ENCODE results near the gene FMN1. TPM values are rescaled to one million over a fixed set of nuclear protein-coding genes. Genes with fewer than 3 reads are reported as not detected.

Gene FMN1
- total RNA-seq, 4 donors from 2014 or later = 5.1 to 13.3 (median 9.0) TPM

DNA sequence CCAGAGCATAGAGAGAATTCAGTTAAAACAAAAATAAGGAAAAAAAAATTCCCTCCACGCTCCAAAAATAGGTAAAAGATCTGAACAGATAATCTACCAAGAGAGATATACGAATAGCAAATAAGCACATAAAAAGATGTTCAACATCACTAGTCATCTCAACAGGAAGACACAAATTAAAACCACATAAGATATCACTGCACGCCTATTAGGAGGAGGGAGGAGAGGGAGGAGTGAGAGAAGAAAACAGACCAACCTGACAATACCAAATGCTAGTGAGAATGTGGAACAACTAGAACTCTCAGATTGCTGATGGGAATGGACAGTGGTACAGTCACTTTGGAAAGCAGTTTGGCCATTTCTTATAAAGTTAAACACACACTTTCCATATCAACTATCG is 212.5 kb downstream of the FMN1 start:
- H3K4me3 ChIP-seq = no peak overlapping the region
- peaks cover 0 to 52% (median 0%) of the 10 kb centered on the region in 3 donors for H3K4me1 ChIP-seq
- TF ChIP-seq CTCF (IDR thresholded peaks at IDR 0.05) (no peak), POLR2AphosphoS5 (IDR thresholded peaks at IDR 0.05) (no peak), EP300 (IDR thresholded peaks at IDR 0.05) (no peak), POLR2A (IDR thresholded peaks at IDR 0.05) (no peak)
- no peaks in the 10 kb centered on the region for H3K9me3 ChIP-seq
- no peaks in the 10 kb centered on the region for H3K36me3 ChIP-seq
- WGBS, 2 donors (ENCODE audit: low coverage in 1 of 2) = 89 to 92% methylated on average over 3 to 4 of the region's 4 CpGs
- H3K27me3 ChIP-seq = no peaks in the 10 kb centered on the region
- no peak overlapping the region for H3K27ac ChIP-seq
- ATAC-seq = no peak

GRCh38 chr15:32981536-32981935 is 213.0 kb downstream of the FMN1 start:
- Histone ChIP-seq H3K9me3 (no peaks in the 10 kb centered on the region), H3K27me3 (no peaks in the 10 kb centered on the region), H3K4me1 (peaks cover 0 to 47% (median 0%) of the 10 kb centered on the region in 3 donors), H3K36me3 (no peaks in the 10 kb centered on the region), H3K4me3 (no peak overlapping the region), H3K27ac (no peak overlapping the region)
- no peak for ATAC-seq
- WGBS, 2 donors (ENCODE audit: low coverage in 1 of 2) = 71 to 75% methylated on average over 1 of the region's 1 CpG
- TF ChIP-seq POLR2AphosphoS5 (IDR thresholded peaks at IDR 0.05) (no peak), EP300 (IDR thresholded peaks at IDR 0.05) (no peak), POLR2A (IDR thresholded peaks at IDR 0.05) (no peak), CTCF (IDR thresholded peaks at IDR 0.05) (no peak)

- TF ChIP-seq POLR2AphosphoS5 (IDR thresholded peaks at IDR 0.05) (peak; percentile 66), CTCF (IDR thresholded peaks at IDR 0.05) (no peak)
Observed at GRCh38 chr15:32979710-32980109, 214.8 kb downstream of the FMN1 start.

DNA sequence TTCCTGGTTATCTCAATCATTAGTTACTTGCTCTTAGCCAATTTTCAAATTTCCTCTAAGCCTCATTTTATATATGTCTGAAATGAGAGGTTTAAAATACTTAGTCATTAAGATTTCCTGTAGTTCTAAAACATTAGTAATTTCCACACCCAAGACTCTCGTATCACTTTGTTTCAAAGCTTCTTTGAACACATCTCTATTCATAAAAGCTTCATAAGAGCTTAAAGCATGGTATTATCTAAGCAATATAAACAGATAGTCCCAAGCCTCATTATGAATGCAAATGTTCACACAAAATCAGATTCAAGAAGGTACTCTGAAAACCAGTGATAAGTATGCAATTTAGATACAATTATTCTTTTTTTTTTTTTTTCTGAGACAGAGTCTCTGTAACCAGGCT is 217.0 kb downstream of the FMN1 start:
- WGBS, 2 donors (ENCODE audit: low coverage in 1 of 2) = 26 to 86% methylated on average over 1 of the region's 1 CpG
- H3K4me3 ChIP-seq = no peak overlapping the region
- no peak for TF ChIP-seq POLR2AphosphoS5 (IDR thresholded peaks at IDR 0.05)
- no peak for TF ChIP-seq POLR2A (IDR thresholded peaks at IDR 0.05)
- TF ChIP-seq EP300 (IDR thresholded peaks at IDR 0.05) = no peak
- no peak for TF ChIP-seq CTCF (IDR thresholded peaks at IDR 0.05)
- no peak for ATAC-seq
- no peaks in the 10 kb centered on the region for H3K36me3 ChIP-seq
- no peaks in the 10 kb centered on the region for H3K27me3 ChIP-seq
- no peak overlapping the region for H3K27ac ChIP-seq
- H3K9me3 ChIP-seq = no peaks in the 10 kb centered on the region
- peaks cover 0 to 48% (median 0%) of the 10 kb centered on the region in 3 donors for H3K4me1 ChIP-seq

More at GRCh38 chr15:32979710-32980109, 214.8 kb downstream of the FMN1 start:
- peaks cover 0 to 48% (median 0%) of the 10 kb centered on the region in 3 donors for H3K4me1 ChIP-seq
- peak overlapping the region; percentile 9 to 66 (median 40) for H3K27ac ChIP-seq
- no peak overlapping the region for H3K4me3 ChIP-seq
- ATAC-seq = peak; percentile 34
- no peaks in the 10 kb centered on the region for H3K9me3 ChIP-seq
- WGBS, 2 donors (ENCODE audit: low coverage in 1 of 2) = 16 to 42% methylated on average over 3 of the region's 3 CpGs
- no peaks in the 10 kb centered on the region for H3K27me3 ChIP-seq
- no peaks in the 10 kb centered on the region for H3K36me3 ChIP-seq

DNA sequence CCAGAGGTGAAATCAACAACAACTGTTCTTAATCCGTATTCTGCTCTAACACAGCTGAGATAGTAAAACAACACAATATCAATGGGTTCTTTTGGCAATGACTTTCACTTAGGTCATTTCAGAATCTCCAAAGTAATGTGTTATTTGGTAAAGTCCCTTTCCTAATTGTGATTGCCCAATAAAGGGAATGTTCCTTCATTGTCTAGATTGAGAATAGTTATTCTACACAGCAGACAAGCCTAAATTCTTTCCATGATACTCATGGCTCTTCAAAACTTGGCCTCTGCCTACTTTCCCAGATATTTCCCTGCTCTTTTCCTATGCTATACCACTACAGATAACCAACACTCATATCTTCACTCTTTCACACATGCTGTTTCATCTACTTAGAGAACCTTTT is 219.8 kb downstream of the FMN1 start:
- no peak overlapping the region for H3K4me3 ChIP-seq
- no peak overlapping the region for H3K27ac ChIP-seq
- WGBS, 2 donors (ENCODE audit: low coverage in 1 of 2) = 88 to 100% methylated on average over 1 of the region's 1 CpG
- no peak for TF ChIP-seq POLR2A (IDR thresholded peaks at IDR 0.05)
- no peak for TF ChIP-seq EP300 (IDR thresholded peaks at IDR 0.05)
- TF ChIP-seq CTCF (IDR thresholded peaks at IDR 0.05) = no peak
- no peak for TF ChIP-seq POLR2AphosphoS5 (IDR thresholded peaks at IDR 0.05)
- no peaks in the 10 kb centered on the region for H3K36me3 ChIP-seq
- ATAC-seq = peak; percentile 40
- no peaks in the 10 kb centered on the region for H3K9me3 ChIP-seq
- H3K27me3 ChIP-seq = no peaks in the 10 kb centered on the region
- peaks cover 0 to 36% (median 0%) of the 10 kb centered on the region in 3 donors for H3K4me1 ChIP-seq
